HCT116 (cell line): ENCODE data around the gene LCLAT1. TPM values are rescaled to one million over a fixed set of nuclear protein-coding genes. Genes with fewer than 3 reads are reported as not detected.

Experiments used
- ATAC-seq: fragments of 200-7000 bp; cut with Tn5 transposase; 2 replicates; pipeline ENCODE4 v1.9.1; 2020; ENCODE audit warnings: mild to moderate bottlenecking, moderate library complexity
- BruUV-seq: library from RNA; stranded (reverse); fragments of 400-500 nt; replicated peaks from 2 replicates; lab custom pipeline; 2021; lab: Mats Ljungman, UMichigan
- CTCF ChIA-PET: fragments of 300-600 bp; sonication (Branson Sonifier 250); formaldehyde crosslinking; loops from one replicate; lab custom pipeline; 2021; ENCODE audit warnings: antibody characterized with exemption; lab: Charles Lee
- POLR2A ChIA-PET: fragments of 300-600, 350-600 bp; sonication (Branson Sonifier 250); formaldehyde crosslinking; loops from one replicate; lab custom pipeline; 2021; ENCODE audit warnings: antibody characterized with exemption; lab: Charles Lee
- RAD21 ChIA-PET, 2 experiments: fragments of 300-600 bp; sonication (Branson Sonifier 250); formaldehyde crosslinking; loops; one replicate each; lab custom pipeline; 2023; ENCODE audit warnings: low total read pairs in 2 of 2; ENCODE audit not compliant: uncharacterized antibody in 2 of 2, unreplicated experiment in 2 of 2, low non-redundant PET in 1 of 2; lab: Charles Lee
- DNase-seq: peaks from one replicate; pipeline ENCODE4 v3.0.0-alpha.2; 2010; ENCODE audit warnings: low read depth, low spot score
- H2AFZ ChIP-seq: fragments of 200-600 bp; shearing (Covaris generic), sonication (generic); 2 replicates; pipeline ENCODE4 v1.6.1; 2017; ENCODE audit warnings: low read depth, mixed run types, mixed read lengths, antibody characterized with exemption, low read length; ENCODE audit not compliant: poor library complexity, severe bottlenecking
- H3K27ac ChIP-seq: 2 replicates; pipeline ENCODE4 v1.5.1; 2012; ENCODE audit warnings: low read depth, low read length
- H3K27me3 ChIP-seq: fragments of 200-600 bp; sonication (generic); 2 replicates; pipeline ENCODE4 v1.6.1; 2016; ENCODE audit warnings: mixed run types, low read length, mixed read lengths; ENCODE audit not compliant: insufficient read depth
- H3K36me3 ChIP-seq, 2 experiments: fragments of 200-500 bp in 1 of 2; fragments of 200-600 bp in 1 of 2; sonication (Bioruptor generic) in 1 of 2; sonication (generic) in 1 of 2; 2 replicates each; pipeline versions ENCODE4 v1.5.1 to v1.6.1; 2014 to 2016; ENCODE audit warnings: low read length in 2 of 2, inconsistent platforms in 1 of 2, mixed read lengths in 1 of 2, mixed run types in 1 of 2; ENCODE audit not compliant: insufficient read depth in 2 of 2, control insufficient read depth in 1 of 2
- H3K4me1 ChIP-seq, 2 experiments: fragments of 200-600 bp in 1 of 2; sonication (generic) in 1 of 2; 2 replicates each; pipeline versions ENCODE4 v1.5.1 to v1.6.1; 2012 to 2017; ENCODE audit warnings: low read length in 2 of 2, inconsistent platforms in 1 of 2, mild to moderate bottlenecking in 1 of 2, mixed read lengths in 1 of 2, mixed run types in 1 of 2, moderate library complexity in 1 of 2; ENCODE audit not compliant: insufficient read depth in 2 of 2, control insufficient read depth in 1 of 2
- H3K4me2 ChIP-seq: fragments of 200-600 bp; sonication (generic); 2 replicates; pipeline ENCODE4 v1.6.1; 2017; ENCODE audit warnings: mixed run types, low read length, mixed read lengths
- H3K4me3 ChIP-seq, 2 experiments: fragments of 200-600 bp in 1 of 2; sonication (generic) in 1 of 2; replicated peaks in 1 of 2; 2 replicates each; pipeline ENCODE4 v1.5.1; 2011 to 2016; ENCODE audit warnings: low read length in 2 of 2, control low read depth in 1 of 2, low read depth in 1 of 2, mild to moderate bottlenecking in 1 of 2, mixed read lengths in 1 of 2, mixed run types in 1 of 2
- H3K79me2 ChIP-seq: fragments of 200-600 bp; sonication (generic); 2 replicates; pipeline ENCODE4 v1.6.1; 2017; ENCODE audit warnings: mild to moderate bottlenecking, mixed run types, low read length, moderate library complexity, mixed read lengths; ENCODE audit not compliant: insufficient read depth
- H3K9ac ChIP-seq: fragments of 200-600 bp; sonication (generic); 2 replicates; pipeline ENCODE4 v1.6.1; 2016; ENCODE audit warnings: low read length, mixed read lengths
- H3K9me2 ChIP-seq: fragments of 200-600 bp; sonication (generic), shearing (Covaris generic); 2 replicates; pipeline ENCODE4 v1.6.1; 2017; ENCODE audit warnings: mixed run types, mild to moderate bottlenecking, moderate library complexity; ENCODE audit not compliant: insufficient read depth
- H3K9me3 ChIP-seq, 2 experiments: fragments of 200-500 bp in 1 of 2; fragments of 200-600 bp in 1 of 2; sonication (Bioruptor generic) in 1 of 2; sonication (generic) in 1 of 2; 2 replicates each; pipeline ENCODE4 v1.6.1; 2014 to 2017; ENCODE audit warnings: low read length in 2 of 2, mixed read lengths in 2 of 2, inconsistent platforms in 1 of 2, low read depth in 1 of 2, mild to moderate bottlenecking in 1 of 2, mixed run types in 1 of 2, moderate library complexity in 1 of 2; ENCODE audit not compliant: control insufficient read depth in 1 of 2, insufficient read depth in 1 of 2
- H4K20me1 ChIP-seq: fragments of 200-600 bp; sonication (generic), shearing (Covaris generic); 2 replicates; pipeline ENCODE4 v1.6.1; 2017; ENCODE audit warnings: mixed run types, mild to moderate bottlenecking, moderate library complexity; ENCODE audit not compliant: insufficient read depth
- CEBPB ChIP-seq: IDR thresholded peaks from 2 replicates; pipeline ENCODE4 v1.6.1; 2012; ENCODE audit warnings: low read depth
- EZH2phosphoT487 ChIP-seq: fragments of 200-600 bp; IDR thresholded peaks from 2 replicates; pipeline ENCODE4 v1.6.1; 2018; ENCODE audit warnings: antibody characterized with exemption, borderline replicate concordance
- FOSL1 ChIP-seq: IDR thresholded peaks from 2 replicates; pipeline ENCODE4 v1.6.1; 2012; ENCODE audit warnings: low read depth
- POLR2A ChIP-seq: IDR thresholded peaks from 2 replicates; pipeline ENCODE4 v1.7.0; 2011; ENCODE audit warnings: borderline replicate concordance; ENCODE audit not compliant: insufficient read depth, insufficient read length; ENCODE audit errors: extremely low read depth
- RAD21 ChIP-seq: IDR thresholded peaks from 2 replicates; pipeline ENCODE4 v1.6.1; 2012; ENCODE audit warnings: low read depth, mild to moderate bottlenecking
- SIN3A ChIP-seq: IDR thresholded peaks from 2 replicates; pipeline ENCODE4 v1.6.1; 2012; ENCODE audit warnings: low read depth
- SP1 ChIP-seq: IDR thresholded peaks from 2 replicates; pipeline ENCODE4 v1.6.1; 2012; ENCODE audit warnings: low read depth
- SRF ChIP-seq: IDR thresholded peaks from 2 replicates; pipeline ENCODE4 v1.6.1; 2012; ENCODE audit warnings: low read depth
- TCF7L2 ChIP-seq: IDR thresholded peaks from 2 replicates; pipeline ENCODE4 v1.7.0; 2011; ENCODE audit warnings: borderline replicate concordance, inconsistent platforms; ENCODE audit not compliant: insufficient read depth, insufficient read length; ENCODE audit errors: extremely low read depth
- ZNF274 ChIP-seq: fragments of 200-500 bp; sonication (Bioruptor generic); IDR thresholded peaks from 2 replicates; pipeline ENCODE4 v1.6.1; 2014; ENCODE audit warnings: mild to moderate bottlenecking, low read depth, low read length, inconsistent platforms
- intact Hi-C: fragments of 100-400 bp; cut with micrococcal nuclease; formaldehyde crosslinking; loops from 2 replicates; pipeline ENCODE4 v1.10.0; 2022
- total RNA-seq: library from RNA; stranded (reverse); gene quantifications from one replicate; pipeline ENCODE4 v1.2.1, GENCODE V29; 2021; ENCODE audit not compliant: unreplicated experiment
- TF ChIP-seq, protein P1 (sequence below): IDR thresholded peaks from 2 replicates; pipeline ENCODE4 v1.6.1; 2012; ENCODE audit warnings: low read depth

LCLAT1 gene
- total RNA-seq, 1 experiment from 2014 or later: 36.2 TPM

DNA sequence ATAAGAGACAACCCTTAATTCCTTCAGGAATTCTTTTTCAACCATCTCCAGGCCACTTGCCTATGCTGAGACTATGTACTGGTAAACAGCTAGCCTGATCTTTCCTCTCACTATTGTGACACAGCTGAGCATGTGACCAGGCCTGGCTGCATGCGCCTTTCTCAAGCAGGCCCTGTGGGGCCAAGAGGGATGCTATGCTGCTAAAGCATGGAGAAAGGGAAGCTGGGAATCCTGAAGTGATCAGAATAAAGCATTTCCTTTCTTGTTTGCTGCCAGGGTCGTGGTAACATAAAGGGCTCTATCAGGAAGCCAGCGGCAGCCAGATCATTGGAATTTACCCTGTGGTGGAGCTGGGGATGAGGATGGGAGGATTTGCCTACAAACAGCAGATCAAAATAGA is 29.8 kb upstream of the LCLAT1 start:
- no peak overlapping the region for H3K27ac ChIP-seq
- RAD21 ChIA-PET: no interaction called here
- no peaks in the 10 kb centered on the region for H4K20me1 ChIP-seq
- intact Hi-C loops: no loop called here
- H3K4me1 ChIP-seq: peaks cover 1 to 6% of the 10 kb centered on the region in 2 experiments; a peak in 3 of 4 replicates
- POLR2A ChIA-PET: no interaction called here
- H3K4me3 ChIP-seq: no peak overlapping the region
- no peaks in the 10 kb centered on the region for H3K27me3 ChIP-seq
- no peak overlapping the region for H3K4me2 ChIP-seq
- H3K36me3 ChIP-seq: no peaks in the 10 kb centered on the region
- H3K79me2 ChIP-seq: no peaks in the 10 kb centered on the region
- no peak overlapping the region for H2AFZ ChIP-seq
- ATAC-seq (no peak), DNase-seq (no peak)
- CTCF ChIA-PET: no interaction called here
- BruUV-seq: no TSS peak
- no peaks in the 10 kb centered on the region for H3K9me2 ChIP-seq
- H3K9ac ChIP-seq: no peak overlapping the region
- TF ChIP-seq ZNF274 (no peak), RAD21 (no peak), EZH2phosphoT487 (no peak), CEBPB (no peak), POLR2A (no peak), FOSL1 (no peak), SRF (no peak), TCF7L2 (no peak), SIN3A (no peak), SP1 (no peak)
- TF ChIP-seq, protein P1, sequence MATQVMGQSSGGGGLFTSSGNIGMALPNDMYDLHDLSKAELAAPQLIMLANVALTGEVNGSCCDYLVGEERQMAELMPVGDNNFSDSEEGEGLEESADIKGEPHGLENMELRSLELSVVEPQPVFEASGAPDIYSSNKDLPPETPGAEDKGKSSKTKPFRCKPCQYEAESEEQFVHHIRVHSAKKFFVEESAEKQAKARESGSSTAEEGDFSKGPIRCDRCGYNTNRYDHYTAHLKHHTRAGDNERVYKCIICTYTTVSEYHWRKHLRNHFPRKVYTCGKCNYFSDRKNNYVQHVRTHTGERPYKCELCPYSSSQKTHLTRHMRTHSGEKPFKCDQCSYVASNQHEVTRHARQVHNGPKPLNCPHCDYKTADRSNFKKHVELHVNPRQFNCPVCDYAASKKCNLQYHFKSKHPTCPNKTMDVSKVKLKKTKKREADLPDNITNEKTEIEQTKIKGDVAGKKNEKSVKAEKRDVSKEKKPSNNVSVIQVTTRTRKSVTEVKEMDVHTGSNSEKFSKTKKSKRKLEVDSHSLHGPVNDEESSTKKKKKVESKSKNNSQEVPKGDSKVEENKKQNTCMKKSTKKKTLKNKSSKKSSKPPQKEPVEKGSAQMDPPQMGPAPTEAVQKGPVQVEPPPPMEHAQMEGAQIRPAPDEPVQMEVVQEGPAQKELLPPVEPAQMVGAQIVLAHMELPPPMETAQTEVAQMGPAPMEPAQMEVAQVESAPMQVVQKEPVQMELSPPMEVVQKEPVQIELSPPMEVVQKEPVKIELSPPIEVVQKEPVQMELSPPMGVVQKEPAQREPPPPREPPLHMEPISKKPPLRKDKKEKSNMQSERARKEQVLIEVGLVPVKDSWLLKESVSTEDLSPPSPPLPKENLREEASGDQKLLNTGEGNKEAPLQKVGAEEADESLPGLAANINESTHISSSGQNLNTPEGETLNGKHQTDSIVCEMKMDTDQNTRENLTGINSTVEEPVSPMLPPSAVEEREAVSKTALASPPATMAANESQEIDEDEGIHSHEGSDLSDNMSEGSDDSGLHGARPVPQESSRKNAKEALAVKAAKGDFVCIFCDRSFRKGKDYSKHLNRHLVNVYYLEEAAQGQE: no peak
- no peaks in the 10 kb centered on the region for H3K9me3 ChIP-seq
